ENCODE results near the gene IRX5. TPM values are rescaled to one million over a fixed set of nuclear protein-coding genes. Genes with fewer than 3 reads are reported as not detected.

Gene IRX5
- total RNA-seq, 1 experiment from 2014 or later = 0.86 TPM

DNA sequence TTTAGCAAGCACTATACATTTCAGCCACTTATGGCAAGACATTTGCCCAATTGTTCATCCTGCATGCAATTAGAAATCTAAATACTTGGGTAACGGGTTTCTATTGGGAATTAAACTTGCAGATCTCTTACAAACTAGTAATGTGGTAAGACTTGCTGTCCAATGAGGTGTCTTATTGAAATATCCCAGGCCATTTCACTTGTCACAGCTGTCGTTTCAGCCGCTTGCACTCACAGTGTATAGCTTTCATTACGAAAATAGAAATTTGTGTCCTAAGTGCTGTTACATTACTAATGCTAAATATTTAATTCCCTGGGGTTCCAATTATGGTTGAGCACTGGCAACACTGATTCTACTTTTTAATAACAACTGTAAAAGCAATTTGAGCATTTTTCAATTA is 40.3 kb upstream of the IRX5 start:
- Histone ChIP-seq H3K9me2 (ENCODE audit: insufficient read depth) (no peaks in the 10 kb centered on the region), H3K4me2 (ENCODE audit: low read length) (no peak overlapping the region), H3K4me3 (replicated peaks in 1 of 2; ENCODE audit: low read depth in 1 of 2, low read length in 2 of 2) (no peak overlapping the region), H4K20me1 (ENCODE audit: insufficient read depth) (no peaks in the 10 kb centered on the region), H3K36me3 (ENCODE audit: control insufficient read depth in 1 of 2, insufficient read depth in 2 of 2, low read length in 2 of 2) (no peaks in the 10 kb centered on the region), H3K27me3 (ENCODE audit: insufficient read depth, low read length) (no peaks in the 10 kb centered on the region), H3K79me2 (ENCODE audit: insufficient read depth, low read length) (no peaks in the 10 kb centered on the region), H3K9ac (ENCODE audit: low read length) (no peak overlapping the region), H2AFZ (ENCODE audit: low read depth, low read length, poor library complexity, severe bottlenecking) (no peak overlapping the region), H3K4me1 (ENCODE audit: control insufficient read depth in 1 of 2, insufficient read depth in 2 of 2, low read length in 2 of 2) (no peaks in the 10 kb centered on the region), H3K9me3 (ENCODE audit: control insufficient read depth in 1 of 2, insufficient read depth in 1 of 2, low read depth in 1 of 2, low read length in 2 of 2) (no peaks in the 10 kb centered on the region), H3K27ac (ENCODE audit: low read depth, low read length) (no peak overlapping the region)
- intact Hi-C loops (cut with micrococcal nuclease) = no loop called here
- TF ChIP-seq, protein P1, sequence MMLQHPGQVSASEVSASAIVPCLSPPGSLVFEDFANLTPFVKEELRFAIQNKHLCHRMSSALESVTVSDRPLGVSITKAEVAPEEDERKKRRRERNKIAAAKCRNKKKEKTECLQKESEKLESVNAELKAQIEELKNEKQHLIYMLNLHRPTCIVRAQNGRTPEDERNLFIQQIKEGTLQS (IDR thresholded peaks at IDR 0.05) = no peak
- ChIA-PET CTCF (no interaction called here), RAD21 (ENCODE audit: low non-redundant PET in 1 of 2, low total read pairs in 2 of 2, uncharacterized antibody in 2 of 2, unreplicated experiment in 2 of 2) (no interaction called here), POLR2A (no interaction called here)
- DNase-seq (ENCODE audit: low read depth, low spot score) (no peak), ATAC-seq (no peak)
- no TSS peak for BruUV-seq (replicated peaks)

DNA sequence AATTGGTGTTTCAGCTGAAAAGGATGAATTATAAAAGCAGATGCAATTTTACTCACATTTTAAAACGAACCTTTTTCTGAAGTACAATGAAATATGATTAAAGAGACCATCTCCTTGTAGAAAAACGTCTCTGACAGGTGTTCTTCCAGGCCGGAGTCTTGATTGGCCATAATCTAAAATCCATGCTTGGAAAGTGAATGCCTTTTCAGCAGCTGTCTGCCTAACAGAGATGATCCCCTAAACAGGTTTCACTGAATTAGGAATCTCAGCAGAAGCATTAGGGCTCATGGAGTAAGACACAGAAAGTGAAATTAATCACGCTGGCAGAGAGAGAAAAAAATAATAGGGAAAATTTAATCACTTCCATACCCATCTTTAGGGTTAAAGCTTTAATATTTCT is 39.3 kb upstream of the IRX5 start:
- intact Hi-C loops (cut with micrococcal nuclease) = no loop called here
- no peak overlapping the region for H3K4me3 ChIP-seq (replicated peaks in 1 of 2; ENCODE audit: low read depth in 1 of 2, low read length in 2 of 2)
- H3K4me1 ChIP-seq (ENCODE audit: control insufficient read depth in 1 of 2, insufficient read depth in 2 of 2, low read length in 2 of 2) = no peaks in the 10 kb centered on the region
- H3K9me3 ChIP-seq (ENCODE audit: control insufficient read depth in 1 of 2, insufficient read depth in 1 of 2, low read depth in 1 of 2, low read length in 2 of 2) = no peaks in the 10 kb centered on the region
- no peaks in the 10 kb centered on the region for H3K27me3 ChIP-seq (ENCODE audit: insufficient read depth, low read length)
- no peak overlapping the region for H3K27ac ChIP-seq (ENCODE audit: low read depth, low read length)
- no TSS peak for BruUV-seq (replicated peaks)
- ChIA-PET CTCF (no interaction called here), POLR2A (no interaction called here), RAD21 (ENCODE audit: low non-redundant PET in 1 of 2, low total read pairs in 2 of 2, uncharacterized antibody in 2 of 2, unreplicated experiment in 2 of 2) (no interaction called here)
- H3K9ac ChIP-seq (ENCODE audit: low read length) = no peak overlapping the region
- H4K20me1 ChIP-seq (ENCODE audit: insufficient read depth) = no peaks in the 10 kb centered on the region
- no peaks in the 10 kb centered on the region for H3K9me2 ChIP-seq (ENCODE audit: insufficient read depth)
- no peak for TF ChIP-seq SIN3A (IDR thresholded peaks at IDR 0.05; ENCODE audit: low read depth)
- TF ChIP-seq RAD21 (IDR thresholded peaks at IDR 0.05; ENCODE audit: low read depth) = no peak
- TF ChIP-seq POLR2AphosphoS5 (IDR thresholded peaks at IDR 0.05; ENCODE audit: low read depth, low read length) = no peak
- TF ChIP-seq TCF7L2 (IDR thresholded peaks at IDR 0.05; ENCODE audit: borderline replicate concordance, extremely low read depth, insufficient read depth, insufficient read length) = no peak
- TF ChIP-seq EZH2 (IDR thresholded peaks at IDR 0.05) = no peak
- TF ChIP-seq, protein P2, sequence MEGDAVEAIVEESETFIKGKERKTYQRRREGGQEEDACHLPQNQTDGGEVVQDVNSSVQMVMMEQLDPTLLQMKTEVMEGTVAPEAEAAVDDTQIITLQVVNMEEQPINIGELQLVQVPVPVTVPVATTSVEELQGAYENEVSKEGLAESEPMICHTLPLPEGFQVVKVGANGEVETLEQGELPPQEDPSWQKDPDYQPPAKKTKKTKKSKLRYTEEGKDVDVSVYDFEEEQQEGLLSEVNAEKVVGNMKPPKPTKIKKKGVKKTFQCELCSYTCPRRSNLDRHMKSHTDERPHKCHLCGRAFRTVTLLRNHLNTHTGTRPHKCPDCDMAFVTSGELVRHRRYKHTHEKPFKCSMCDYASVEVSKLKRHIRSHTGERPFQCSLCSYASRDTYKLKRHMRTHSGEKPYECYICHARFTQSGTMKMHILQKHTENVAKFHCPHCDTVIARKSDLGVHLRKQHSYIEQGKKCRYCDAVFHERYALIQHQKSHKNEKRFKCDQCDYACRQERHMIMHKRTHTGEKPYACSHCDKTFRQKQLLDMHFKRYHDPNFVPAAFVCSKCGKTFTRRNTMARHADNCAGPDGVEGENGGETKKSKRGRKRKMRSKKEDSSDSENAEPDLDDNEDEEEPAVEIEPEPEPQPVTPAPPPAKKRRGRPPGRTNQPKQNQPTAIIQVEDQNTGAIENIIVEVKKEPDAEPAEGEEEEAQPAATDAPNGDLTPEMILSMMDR (IDR thresholded peaks at IDR 0.05 in 2 of 3, conservative IDR thresholded peaks at IDR 0.05 in 1 of 3; ENCODE audit: borderline replicate concordance in 1 of 3, insufficient read depth in 1 of 3, low read depth in 2 of 3, low read length in 2 of 3) = no peak
- TF ChIP-seq, protein P3, sequence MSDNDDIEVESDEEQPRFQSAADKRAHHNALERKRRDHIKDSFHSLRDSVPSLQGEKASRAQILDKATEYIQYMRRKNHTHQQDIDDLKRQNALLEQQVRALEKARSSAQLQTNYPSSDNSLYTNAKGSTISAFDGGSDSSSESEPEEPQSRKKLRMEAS (IDR thresholded peaks at IDR 0.05) = no peak
- no peak for TF ChIP-seq ZNF274 (IDR thresholded peaks at IDR 0.05; ENCODE audit: low read depth, low read length)
- TF ChIP-seq POLR2A (IDR thresholded peaks at IDR 0.05; ENCODE audit: borderline replicate concordance, extremely low read depth, insufficient read depth, insufficient read length) = no peak
- no peak for TF ChIP-seq JUND (IDR thresholded peaks at IDR 0.05)
- TF ChIP-seq EGR1 (IDR thresholded peaks at IDR 0.05; ENCODE audit: low read depth) = no peak
- no peak for TF ChIP-seq SRF (IDR thresholded peaks at IDR 0.05; ENCODE audit: low read depth)
- TF ChIP-seq, protein P4, sequence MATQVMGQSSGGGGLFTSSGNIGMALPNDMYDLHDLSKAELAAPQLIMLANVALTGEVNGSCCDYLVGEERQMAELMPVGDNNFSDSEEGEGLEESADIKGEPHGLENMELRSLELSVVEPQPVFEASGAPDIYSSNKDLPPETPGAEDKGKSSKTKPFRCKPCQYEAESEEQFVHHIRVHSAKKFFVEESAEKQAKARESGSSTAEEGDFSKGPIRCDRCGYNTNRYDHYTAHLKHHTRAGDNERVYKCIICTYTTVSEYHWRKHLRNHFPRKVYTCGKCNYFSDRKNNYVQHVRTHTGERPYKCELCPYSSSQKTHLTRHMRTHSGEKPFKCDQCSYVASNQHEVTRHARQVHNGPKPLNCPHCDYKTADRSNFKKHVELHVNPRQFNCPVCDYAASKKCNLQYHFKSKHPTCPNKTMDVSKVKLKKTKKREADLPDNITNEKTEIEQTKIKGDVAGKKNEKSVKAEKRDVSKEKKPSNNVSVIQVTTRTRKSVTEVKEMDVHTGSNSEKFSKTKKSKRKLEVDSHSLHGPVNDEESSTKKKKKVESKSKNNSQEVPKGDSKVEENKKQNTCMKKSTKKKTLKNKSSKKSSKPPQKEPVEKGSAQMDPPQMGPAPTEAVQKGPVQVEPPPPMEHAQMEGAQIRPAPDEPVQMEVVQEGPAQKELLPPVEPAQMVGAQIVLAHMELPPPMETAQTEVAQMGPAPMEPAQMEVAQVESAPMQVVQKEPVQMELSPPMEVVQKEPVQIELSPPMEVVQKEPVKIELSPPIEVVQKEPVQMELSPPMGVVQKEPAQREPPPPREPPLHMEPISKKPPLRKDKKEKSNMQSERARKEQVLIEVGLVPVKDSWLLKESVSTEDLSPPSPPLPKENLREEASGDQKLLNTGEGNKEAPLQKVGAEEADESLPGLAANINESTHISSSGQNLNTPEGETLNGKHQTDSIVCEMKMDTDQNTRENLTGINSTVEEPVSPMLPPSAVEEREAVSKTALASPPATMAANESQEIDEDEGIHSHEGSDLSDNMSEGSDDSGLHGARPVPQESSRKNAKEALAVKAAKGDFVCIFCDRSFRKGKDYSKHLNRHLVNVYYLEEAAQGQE (IDR thresholded peaks at IDR 0.05; ENCODE audit: low read depth) = no peak
- no peak for TF ChIP-seq FOSL1 (IDR thresholded peaks at IDR 0.05; ENCODE audit: low read depth)
- no peak for TF ChIP-seq CBX3 (IDR thresholded peaks at IDR 0.05; ENCODE audit: low read depth)
- no peak for TF ChIP-seq ZFX (IDR thresholded peaks at IDR 0.05)
- H3K36me3 ChIP-seq (ENCODE audit: control insufficient read depth in 1 of 2, insufficient read depth in 2 of 2, low read length in 2 of 2) = no peaks in the 10 kb centered on the region
- H3K79me2 ChIP-seq (ENCODE audit: insufficient read depth, low read length) = no peaks in the 10 kb centered on the region
- H3K4me2 ChIP-seq (ENCODE audit: low read length) = no peak overlapping the region
- H2AFZ ChIP-seq (ENCODE audit: low read depth, low read length, poor library complexity, severe bottlenecking) = no peak overlapping the region
- ATAC-seq (no peak), DNase-seq (ENCODE audit: low read depth, low spot score) (no peak)
